ENCODE results near the gene SRRT. TPM values are rescaled to one million over a fixed set of nuclear protein-coding genes. Genes with fewer than 3 reads are reported as not detected.

SRRT gene
- 33.9 and 40.3 TPM in 2 replicates for total RNA-seq (ENCODE audit: low replicate concordance)

GRCh38 chr7:100874577-100875355 is at the start of gene SRRT:
SRRT (plus strand) TSS chr7:100875103; CDS start chr7:100875591, 488 bp downstream.

GRCh38 chr7:100827330-100828226 is 47.3 kb upstream of the SRRT start, which contains the start of gene EPHB4:
EPHB4 (minus strand) TSS chr7:100827523; CDS start chr7:100827030, 493 bp downstream.

GRCh38 chr7:100852048-100852872 is 22.6 kb upstream of the SRRT start, which contains the start of gene SLC12A9:
SLC12A9 (plus strand) TSS chr7:100852713; CDS start chr7:100854198, 1,485 bp downstream.

GRCh38 chr7:100867040-100867775 is 7.7 kb upstream of the SRRT start, which contains the start of gene TRIP6:
TRIP6 (plus strand) TSS chr7:100867387; CDS start chr7:100867498, 111 bp downstream.

GRCh38 chr7:100888988-100889750 is 14.3 kb downstream of the SRRT start, which contains the start of gene UFSP1:
UFSP1 (minus strand) TSS chr7:100889715; CDS start chr7:100889271, 444 bp downstream.

GRCh38 chr7:100895701-100895955 is 20.7 kb downstream of the SRRT start, which contains the start of gene ACHE:
ACHE (minus strand) TSS chr7:100895888; CDS start chr7:100894232, 1,656 bp downstream.

Other genes with a start within 250 kb of the SRRT start
- gene TFR2, start 233.6 kb upstream of the SRRT start, total RNA-seq (ENCODE audit: low replicate concordance): under 0.01 and 0.08 TPM in 2 replicates
- gene ACTL6B, start 218.7 kb upstream of the SRRT start, total RNA-seq (ENCODE audit: low replicate concordance): not detected in 2 replicates
- 65.9 and 86.6 TPM in 2 replicates for gene GNB2, start 201.4 kb upstream of the SRRT start, total RNA-seq (ENCODE audit: low replicate concordance)
- 7.0 and 23.6 TPM in 2 replicates for gene GIGYF1, start 180.9 kb upstream of the SRRT start, total RNA-seq (ENCODE audit: low replicate concordance)
- gene POP7, start 169.0 kb upstream of the SRRT start, total RNA-seq (ENCODE audit: low replicate concordance): 13.1 and 37.7 TPM in 2 replicates
- not detected in 2 replicates for gene EPO, start 154.6 kb upstream of the SRRT start, total RNA-seq (ENCODE audit: low replicate concordance)
- gene ZAN, start 141.5 kb upstream of the SRRT start, total RNA-seq (ENCODE audit: low replicate concordance): not detected in 2 replicates
- gene EPHB4, start 47.6 kb upstream of the SRRT start, total RNA-seq (ENCODE audit: low replicate concordance): 83.1 and 90.3 TPM in 2 replicates
- 7.0 and 13.2 TPM in 2 replicates for gene SLC12A9, start 22.4 kb upstream of the SRRT start, total RNA-seq (ENCODE audit: low replicate concordance)
- 70.6 and 75.7 TPM in 2 replicates for gene TRIP6, start 7.7 kb upstream of the SRRT start, total RNA-seq (ENCODE audit: low replicate concordance)
- gene UFSP1, start 14.6 kb downstream of the SRRT start, total RNA-seq (ENCODE audit: low replicate concordance): 1.2 and 5.7 TPM in 2 replicates
- 0.38 TPM in 1 of 2 replicates, not detected in the other for gene ACHE, start 20.8 kb downstream of the SRRT start, total RNA-seq (ENCODE audit: low replicate concordance)
- not detected in 2 replicates for gene MUC3A, start 74.4 kb downstream of the SRRT start, total RNA-seq (ENCODE audit: low replicate concordance)
- not detected in 2 replicates for gene MUC12, start 94.5 kb downstream of the SRRT start, total RNA-seq (ENCODE audit: low replicate concordance)
- gene MUC17, start 145.0 kb downstream of the SRRT start, total RNA-seq (ENCODE audit: low replicate concordance): not detected in 2 replicates
- 17.8 and 64.6 TPM in 2 replicates for gene TRIM56, start 210.4 kb downstream of the SRRT start, total RNA-seq (ENCODE audit: low replicate concordance)

Measured in smooth muscle cell of the coronary artery (primary cell).